ENCODE data around the gene IMPG2. TPM values are rescaled to one million over a fixed set of nuclear protein-coding genes. Genes with fewer than 3 reads are reported as not detected.

Gene IMPG2
- total RNA-seq, 4 donors from 2014 or later: under 0.01 to 2.6 (median 0.70) TPM; not detected in 1

GRCh38 chr3:101184111-101184510, 136.3 kb downstream of the IMPG2 start:
- no peak for DNase-seq
- no peaks in the 10 kb centered on the region for H3K9me3 ChIP-seq
- H3K4me3 ChIP-seq: no peak overlapping the region
- intact Hi-C loops (cut with DNase I; ENCODE audit: low total_unique reads): no loop called here
- no peaks in the 10 kb centered on the region for H3K36me3 ChIP-seq
- TF ChIP-seq, protein P1, sequence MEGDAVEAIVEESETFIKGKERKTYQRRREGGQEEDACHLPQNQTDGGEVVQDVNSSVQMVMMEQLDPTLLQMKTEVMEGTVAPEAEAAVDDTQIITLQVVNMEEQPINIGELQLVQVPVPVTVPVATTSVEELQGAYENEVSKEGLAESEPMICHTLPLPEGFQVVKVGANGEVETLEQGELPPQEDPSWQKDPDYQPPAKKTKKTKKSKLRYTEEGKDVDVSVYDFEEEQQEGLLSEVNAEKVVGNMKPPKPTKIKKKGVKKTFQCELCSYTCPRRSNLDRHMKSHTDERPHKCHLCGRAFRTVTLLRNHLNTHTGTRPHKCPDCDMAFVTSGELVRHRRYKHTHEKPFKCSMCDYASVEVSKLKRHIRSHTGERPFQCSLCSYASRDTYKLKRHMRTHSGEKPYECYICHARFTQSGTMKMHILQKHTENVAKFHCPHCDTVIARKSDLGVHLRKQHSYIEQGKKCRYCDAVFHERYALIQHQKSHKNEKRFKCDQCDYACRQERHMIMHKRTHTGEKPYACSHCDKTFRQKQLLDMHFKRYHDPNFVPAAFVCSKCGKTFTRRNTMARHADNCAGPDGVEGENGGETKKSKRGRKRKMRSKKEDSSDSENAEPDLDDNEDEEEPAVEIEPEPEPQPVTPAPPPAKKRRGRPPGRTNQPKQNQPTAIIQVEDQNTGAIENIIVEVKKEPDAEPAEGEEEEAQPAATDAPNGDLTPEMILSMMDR (IDR thresholded peaks at IDR 0.05): no peak
- TF ChIP-seq POLR2A (IDR thresholded peaks at IDR 0.05): no peak
- no peak overlapping the region for H3K27ac ChIP-seq
- no peaks in the 10 kb centered on the region for H3K27me3 ChIP-seq
- no peaks in the 10 kb centered on the region for H3K4me1 ChIP-seq

DNA sequence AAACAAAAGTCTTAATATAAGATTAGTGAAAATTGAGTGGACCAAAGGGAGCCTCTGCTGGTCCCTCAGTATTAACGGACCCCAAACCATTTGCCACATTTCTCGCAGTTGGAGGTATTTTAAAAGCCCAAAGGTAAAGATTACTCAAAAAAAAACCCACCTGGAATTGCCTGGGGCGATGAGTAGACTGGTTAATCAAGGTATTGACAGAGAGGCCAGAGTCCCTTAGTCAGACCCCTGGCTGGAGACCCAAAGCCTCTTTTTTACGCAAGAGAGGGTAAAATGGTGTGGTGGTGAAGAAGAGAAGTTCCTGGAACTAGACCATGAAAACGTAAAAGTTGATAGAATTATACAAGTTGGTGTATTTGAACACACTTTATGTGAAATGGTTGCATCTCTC, 137.2 kb downstream of the IMPG2 start:
- Histone ChIP-seq H3K27me3 (no peaks in the 10 kb centered on the region), H3K4me3 (no peak overlapping the region), H3K4me1 (no peaks in the 10 kb centered on the region), H3K9me3 (no peaks in the 10 kb centered on the region), H3K36me3 (no peaks in the 10 kb centered on the region), H3K27ac (no peak overlapping the region)
- no peak for DNase-seq
- TF ChIP-seq, protein P1 (IDR thresholded peaks at IDR 0.05): no peak
- TF ChIP-seq POLR2A (IDR thresholded peaks at IDR 0.05): no peak
- intact Hi-C loops (cut with DNase I; ENCODE audit: low total_unique reads): no loop called here

- no peak overlapping the region for H3K4me3 ChIP-seq
- H3K9me3 ChIP-seq: no peaks in the 10 kb centered on the region
- DNase-seq: no peak
- no peaks in the 10 kb centered on the region for H3K4me1 ChIP-seq
- H3K27me3 ChIP-seq: no peaks in the 10 kb centered on the region
- TF ChIP-seq, protein P1 (IDR thresholded peaks at IDR 0.05): no peak
- TF ChIP-seq POLR2A (IDR thresholded peaks at IDR 0.05): no peak
- H3K36me3 ChIP-seq: no peaks in the 10 kb centered on the region
- no peak overlapping the region for H3K27ac ChIP-seq
- intact Hi-C loops (cut with DNase I; ENCODE audit: low total_unique reads): no loop called here
Measured at GRCh38 chr3:101182734-101183133, 137.6 kb downstream of the IMPG2 start.

DNA sequence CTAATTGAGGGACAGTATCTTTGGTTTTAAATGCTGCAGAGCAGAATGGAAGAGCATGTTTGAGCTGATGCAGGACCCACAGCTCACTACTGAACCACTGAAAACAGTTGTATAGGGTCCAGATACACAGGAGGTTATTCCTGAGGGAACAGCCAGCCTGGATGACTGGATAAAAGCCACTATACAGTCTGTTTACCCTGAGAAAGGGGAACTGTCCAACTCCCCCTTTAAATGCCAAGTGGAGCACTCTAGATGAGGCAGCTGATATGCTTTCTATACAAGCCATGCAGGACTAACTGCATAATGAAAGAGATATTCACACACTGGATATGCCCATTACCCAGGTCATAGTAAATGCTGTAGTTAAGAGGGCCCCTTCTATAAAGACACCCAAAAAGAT, 138.6 kb downstream of the IMPG2 start:
- H3K9me3 ChIP-seq: no peaks in the 10 kb centered on the region
- TF ChIP-seq POLR2A (IDR thresholded peaks at IDR 0.05): no peak
- TF ChIP-seq, protein P1 (IDR thresholded peaks at IDR 0.05): no peak
- H3K4me3 ChIP-seq: no peak overlapping the region
- H3K4me1 ChIP-seq: no peaks in the 10 kb centered on the region
- no peak for DNase-seq
- H3K27ac ChIP-seq: no peak overlapping the region
- no peaks in the 10 kb centered on the region for H3K36me3 ChIP-seq
- intact Hi-C loops (cut with DNase I; ENCODE audit: low total_unique reads): no loop called here
- no peaks in the 10 kb centered on the region for H3K27me3 ChIP-seq

DNA sequence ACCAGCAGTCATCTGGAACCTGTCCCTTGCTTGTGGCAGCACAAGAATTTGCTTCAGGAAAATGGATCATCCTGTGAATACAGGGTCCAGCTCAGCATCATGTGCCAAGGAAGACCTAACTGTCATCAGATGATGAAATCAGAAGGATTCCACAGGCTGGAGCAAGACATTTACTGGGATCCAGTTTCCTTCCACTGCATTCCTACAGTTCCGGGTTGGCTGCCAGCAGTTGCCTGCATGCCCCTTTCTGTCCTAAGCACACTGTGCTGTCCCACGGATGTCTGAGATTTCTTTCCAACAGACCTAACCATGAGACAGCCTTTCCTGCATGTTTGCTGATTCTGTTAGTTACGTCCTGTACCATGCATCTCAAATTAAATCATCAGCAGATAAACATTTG, 140.7 kb downstream of the IMPG2 start:
- intact Hi-C loops (cut with DNase I; ENCODE audit: low total_unique reads): no loop called here
- no peaks in the 10 kb centered on the region for H3K4me1 ChIP-seq
- H3K27me3 ChIP-seq: no peaks in the 10 kb centered on the region
- TF ChIP-seq, protein P1 (IDR thresholded peaks at IDR 0.05): no peak
- TF ChIP-seq POLR2A (IDR thresholded peaks at IDR 0.05): no peak
- no peak overlapping the region for H3K4me3 ChIP-seq
- DNase-seq: no peak
- no peaks in the 10 kb centered on the region for H3K9me3 ChIP-seq
- H3K27ac ChIP-seq: no peak overlapping the region
- H3K36me3 ChIP-seq: no peaks in the 10 kb centered on the region

All from uterus (tissue), 4 donors.